GM11168 (cell line): ENCODE data around the gene AUTS2.

Experiments
- in situ Hi-C: fragments of 300-500 bp; cut with MboI; formaldehyde crosslinking; loops from one replicate; pipeline ENCODE4 v1.12.0; 2022; ENCODE audit warnings: low sequenced_read_pairs; ENCODE audit not compliant: unreplicated experiment

Gene AUTS2

DNA sequence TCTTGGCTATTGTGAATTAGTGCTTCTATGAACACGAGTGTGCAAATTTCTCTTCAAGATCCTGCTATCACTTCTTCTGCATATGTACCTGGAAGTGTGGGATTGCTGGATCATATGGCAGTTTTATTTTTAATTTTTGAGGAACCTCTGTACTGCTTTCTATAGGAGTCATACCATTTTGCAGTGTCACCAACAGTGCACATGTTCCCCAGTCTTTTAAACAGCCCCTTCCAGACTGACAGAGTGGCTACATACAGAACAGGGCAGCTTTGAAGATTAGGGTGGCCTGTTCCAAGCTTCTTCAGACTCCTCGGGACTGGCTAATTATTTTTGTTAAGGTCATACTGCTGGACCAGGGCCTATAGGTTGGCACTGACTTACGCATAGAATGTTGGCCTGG is 82.9 kb downstream of the AUTS2 start:
- in situ Hi-C loops, result no loop called here

DNA sequence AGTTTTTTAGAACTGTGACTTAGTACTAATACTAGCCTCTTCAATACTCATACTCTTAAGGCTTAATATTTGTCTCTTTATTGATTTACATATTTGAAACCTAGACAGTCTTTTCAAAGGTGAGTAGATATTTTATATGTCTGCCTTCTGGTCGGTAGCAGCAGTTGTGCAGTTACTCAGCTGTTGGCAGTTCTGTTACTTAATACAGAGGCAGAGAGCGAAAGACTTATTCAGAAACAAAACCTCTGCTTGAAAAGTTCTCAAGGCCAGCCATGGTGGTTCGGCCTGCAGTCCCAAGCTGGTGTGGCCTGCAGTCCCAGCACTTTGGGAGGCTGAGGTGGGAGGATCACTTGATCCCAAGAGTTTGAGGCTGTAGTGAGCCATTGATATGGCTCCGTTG is 84.2 kb downstream of the AUTS2 start:
- in situ Hi-C loops, result no loop called here

DNA sequence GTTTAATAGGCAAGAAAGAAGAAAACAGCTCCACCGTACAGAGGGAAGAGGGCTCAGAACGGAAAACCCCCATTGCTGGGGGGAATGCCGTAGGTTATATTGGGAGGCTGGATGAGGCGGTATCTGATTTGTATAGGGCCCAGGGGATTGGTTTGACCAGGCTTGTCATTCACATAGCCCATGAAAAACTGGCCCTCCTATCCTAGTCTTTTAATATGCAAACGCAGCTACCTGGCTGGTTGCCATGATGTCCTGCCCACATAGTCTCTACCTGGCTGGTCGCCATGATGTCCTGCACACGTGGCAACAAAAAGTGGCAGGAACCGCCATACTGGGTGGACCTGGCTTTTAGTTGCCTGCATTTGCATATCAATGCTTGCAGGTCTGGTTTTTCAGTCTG is 84.7 kb downstream of the AUTS2 start:
- in situ Hi-C loops, result no loop called here

DNA sequence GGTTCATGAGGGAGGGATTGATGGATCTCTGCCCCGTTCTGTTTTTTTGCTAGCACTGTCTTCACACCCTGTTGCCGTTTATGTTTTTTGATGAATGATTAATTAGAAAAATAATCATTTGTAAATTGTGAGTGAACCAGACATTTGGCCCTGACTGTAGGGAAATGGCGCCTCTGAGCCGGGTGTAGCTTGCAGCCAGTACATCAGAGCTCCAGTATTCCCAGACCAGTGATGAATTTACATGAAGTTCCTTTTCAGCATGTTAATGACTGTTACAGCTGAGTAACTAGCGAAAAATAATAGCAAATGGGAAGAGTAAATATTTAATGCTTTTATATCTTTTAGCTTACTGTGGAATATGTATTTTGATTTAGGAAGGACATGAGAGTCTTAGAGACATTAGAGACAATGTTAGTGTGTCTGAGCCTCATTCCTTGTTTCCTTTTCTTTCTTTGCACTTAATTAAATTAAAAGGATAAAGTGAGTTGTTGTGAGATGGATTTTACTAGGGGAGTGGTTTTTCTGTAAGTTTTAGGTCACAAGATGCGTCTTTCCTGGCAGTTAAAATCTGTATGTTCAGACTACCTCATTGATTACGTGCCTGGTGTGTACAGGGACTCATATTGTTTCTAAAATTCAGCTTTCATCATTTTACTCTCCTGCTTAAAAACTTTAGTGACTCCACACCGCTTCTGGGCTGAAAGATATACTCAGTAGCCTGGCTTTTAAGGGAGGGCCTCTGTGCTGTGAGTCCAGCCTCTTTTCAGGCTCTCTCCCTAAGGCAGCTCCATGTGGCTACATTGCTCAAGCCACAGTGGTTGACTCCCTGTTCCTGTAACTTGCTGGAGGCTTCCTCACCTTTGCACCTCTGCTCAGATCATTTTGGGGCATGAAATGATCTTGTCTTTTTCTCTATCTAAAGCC is 86.4 kb downstream of the AUTS2 start:
- in situ Hi-C loops, result no loop called here

DNA sequence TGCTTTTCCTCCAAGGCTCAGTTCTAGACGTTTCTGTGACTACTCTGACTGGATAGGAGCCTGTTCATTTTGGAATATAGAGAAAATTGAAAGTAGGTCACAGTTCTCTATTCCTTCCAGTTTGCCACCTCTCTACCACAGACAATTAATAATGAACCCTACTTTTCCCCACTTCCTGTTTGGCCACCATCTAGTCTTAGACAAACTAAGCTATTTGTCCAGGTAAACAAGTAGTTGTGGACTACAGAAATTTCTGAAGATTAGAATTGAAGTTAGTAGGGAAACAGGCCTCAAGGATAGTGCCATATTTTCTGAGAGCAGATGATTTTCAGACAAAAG is 87.0 kb downstream of the AUTS2 start:
- in situ Hi-C loops, result no loop called here

DNA sequence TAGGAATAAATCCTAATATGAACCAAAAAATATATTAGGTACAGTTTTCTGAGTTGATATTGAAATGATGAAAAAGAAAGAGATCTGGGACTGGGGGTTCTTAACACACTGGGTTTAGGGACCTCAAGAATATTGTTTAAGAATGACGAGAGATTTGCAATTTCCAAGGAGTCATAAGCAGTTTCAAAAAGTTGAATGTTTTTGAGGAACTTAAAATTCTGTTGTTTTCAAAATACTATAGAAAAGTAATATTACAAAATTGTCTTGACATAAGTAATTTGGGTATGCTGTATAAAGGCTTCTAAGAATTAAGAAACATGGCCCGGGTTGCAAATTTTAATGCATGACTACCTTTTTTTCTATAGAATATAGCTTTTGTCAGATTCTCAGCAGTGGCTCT is 88.1 kb downstream of the AUTS2 start:
- in situ Hi-C loops, result no loop called here

DNA sequence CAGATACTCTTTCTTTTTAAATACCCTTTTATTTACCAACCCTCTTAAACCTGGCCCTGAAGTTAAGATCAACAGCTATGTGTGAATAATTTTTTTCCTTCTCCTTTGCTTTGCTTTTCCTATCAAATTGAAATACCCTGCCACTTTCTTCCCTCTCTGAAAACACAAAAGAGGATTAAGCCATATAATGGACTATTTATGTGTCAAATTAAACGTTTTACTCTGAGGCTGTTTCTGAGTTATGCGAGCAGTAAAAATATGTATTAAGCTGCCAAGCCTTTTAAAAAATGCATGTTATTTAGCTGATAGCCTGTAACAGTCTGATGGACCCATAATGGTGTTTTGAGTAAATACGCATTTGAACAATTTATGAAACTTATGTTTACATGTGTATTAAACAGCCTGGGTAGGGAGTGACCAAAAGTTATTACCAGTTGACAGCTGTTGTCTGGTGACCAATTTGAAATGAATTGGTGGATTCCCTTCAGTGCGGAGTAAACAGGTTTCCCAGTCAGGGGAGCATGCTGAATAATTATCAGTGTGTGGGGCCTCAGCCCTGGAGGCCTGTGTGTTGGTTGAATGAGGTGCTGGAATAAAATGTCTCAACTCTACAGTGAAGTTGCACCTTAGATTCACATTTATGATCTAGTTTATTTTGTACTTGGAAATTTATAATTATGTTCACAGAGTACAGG is 89.6 kb downstream of the AUTS2 start:
- in situ Hi-C loops, result no loop called here

DNA sequence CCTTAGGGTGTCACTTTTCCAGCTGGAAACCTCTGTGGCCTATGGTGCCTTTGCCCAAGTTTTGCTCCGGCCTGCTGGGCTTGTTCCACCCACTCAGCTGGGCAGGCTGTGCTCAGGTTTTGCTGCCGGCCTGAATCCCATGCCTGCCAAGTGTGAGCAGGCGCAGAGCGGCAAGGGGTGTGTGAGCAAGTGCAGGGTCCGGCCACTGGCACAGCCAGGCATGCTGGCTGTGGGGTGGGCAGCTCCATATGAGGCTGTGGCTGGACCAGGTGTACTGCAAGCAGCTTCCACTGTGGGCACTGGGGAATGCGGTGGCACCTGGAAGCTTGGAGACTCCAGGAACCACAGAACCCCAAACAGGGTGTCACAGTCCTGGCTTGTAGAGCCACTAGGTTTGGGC is 92.1 kb downstream of the AUTS2 start:
- in situ Hi-C loops, result no loop called here

DNA sequence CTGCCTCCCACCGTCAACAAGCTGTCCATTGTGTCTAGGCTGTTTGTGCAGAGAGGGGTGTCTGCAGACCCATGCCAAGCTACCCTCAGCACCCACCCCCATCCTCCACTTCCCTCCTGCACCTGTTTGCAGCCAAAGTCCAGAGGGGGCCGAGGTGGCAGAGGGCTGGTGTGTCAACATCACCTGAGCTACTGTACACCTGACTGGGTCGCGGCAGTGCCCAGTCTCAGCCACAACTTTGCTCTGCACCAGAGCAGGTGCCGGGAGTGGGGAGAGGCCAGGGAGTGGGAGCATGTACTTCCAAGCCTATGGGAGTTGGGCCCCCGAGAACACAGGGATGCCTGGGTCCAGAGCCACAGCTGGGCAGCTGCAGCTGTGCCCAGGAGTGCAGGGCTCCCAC is 93.1 kb downstream of the AUTS2 start:
- in situ Hi-C loops, result no loop called here

DNA sequence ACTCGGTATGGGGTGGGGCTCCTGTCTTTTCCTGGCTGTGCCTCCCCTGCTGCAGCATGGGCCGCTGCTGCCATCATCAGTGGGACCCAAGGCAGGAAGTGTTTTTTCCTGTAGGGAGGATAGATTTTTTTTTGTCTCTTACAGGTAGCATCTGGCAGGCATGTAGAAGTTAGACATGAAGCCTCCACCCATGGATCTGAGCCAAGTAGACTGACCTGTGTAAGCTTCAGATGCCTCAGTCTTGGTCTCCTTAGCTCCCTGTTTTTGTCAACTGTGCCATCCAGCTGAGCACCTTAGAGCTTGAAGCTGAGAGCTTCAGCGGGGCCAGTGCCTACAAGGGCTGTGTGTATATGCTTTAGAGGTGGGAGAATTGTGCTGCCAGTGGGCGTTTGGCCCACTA is 93.5 kb downstream of the AUTS2 start:
- in situ Hi-C loops, result no loop called here

DNA sequence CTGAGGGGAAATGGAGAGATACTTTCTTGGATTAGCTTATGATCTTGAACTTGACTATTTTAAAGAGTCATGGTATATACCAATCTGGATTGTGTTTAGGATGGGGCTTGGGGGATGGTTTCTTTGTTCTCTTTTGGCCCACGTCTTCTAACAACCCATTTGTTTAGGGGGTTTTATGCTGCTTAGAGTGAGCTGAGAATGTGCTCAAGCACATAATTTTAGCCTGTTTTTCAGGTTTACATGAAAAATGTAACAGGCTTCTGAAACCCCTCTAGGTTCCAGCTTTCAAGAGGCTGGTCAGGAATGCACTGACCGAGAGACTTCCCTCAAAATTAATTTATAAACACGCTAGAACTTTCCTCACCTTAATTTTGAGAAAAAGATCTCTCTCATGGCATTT is 94.3 kb downstream of the AUTS2 start:
- in situ Hi-C loops, result no loop called here

DNA sequence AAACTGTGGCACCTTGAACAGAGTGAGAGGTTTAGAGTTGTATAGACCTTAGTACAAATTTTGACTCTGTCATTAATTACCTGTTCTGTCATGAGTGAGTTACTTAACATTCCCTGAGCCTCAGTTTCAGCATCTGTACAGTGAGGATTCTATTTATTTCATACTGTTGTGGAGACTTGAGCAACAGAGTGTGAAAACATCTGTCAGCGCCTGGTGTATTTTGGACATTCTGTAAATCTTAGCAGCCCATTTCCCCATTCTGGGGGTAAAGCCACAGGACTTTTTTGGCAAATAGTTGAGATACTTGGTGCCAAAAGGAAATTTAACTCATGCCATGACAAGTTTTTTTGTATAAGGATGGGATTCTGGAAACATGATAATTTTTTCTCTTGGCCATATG is 94.8 kb downstream of the AUTS2 start:
- in situ Hi-C loops, result no loop called here

DNA sequence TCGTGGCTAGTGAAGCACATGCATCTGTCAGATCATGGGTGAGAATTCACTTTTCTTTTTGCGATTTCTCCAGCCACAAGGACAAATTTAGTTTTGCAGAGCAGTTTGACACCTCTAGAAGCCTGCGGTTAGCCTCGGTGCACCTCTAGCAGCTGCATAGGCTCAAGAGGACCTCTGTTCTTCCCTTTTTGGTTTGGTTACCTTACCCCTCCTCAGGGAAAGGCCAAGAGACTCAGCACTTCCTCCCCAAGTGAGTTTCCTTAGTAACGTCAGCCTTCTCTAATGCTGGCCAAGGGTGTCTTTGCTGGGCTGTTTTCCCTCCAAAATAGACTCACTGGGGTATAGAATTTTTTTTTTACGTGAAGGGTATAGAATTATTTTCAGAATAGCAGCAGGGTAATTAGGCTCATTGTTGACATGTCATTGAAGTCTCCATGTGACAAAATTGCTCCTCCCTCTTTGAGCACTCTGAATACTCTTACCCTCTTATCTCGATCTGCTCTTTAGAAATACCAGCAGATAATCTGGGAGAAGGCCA is 97.8 kb downstream of the AUTS2 start:
- in situ Hi-C loops, result no loop called here

DNA sequence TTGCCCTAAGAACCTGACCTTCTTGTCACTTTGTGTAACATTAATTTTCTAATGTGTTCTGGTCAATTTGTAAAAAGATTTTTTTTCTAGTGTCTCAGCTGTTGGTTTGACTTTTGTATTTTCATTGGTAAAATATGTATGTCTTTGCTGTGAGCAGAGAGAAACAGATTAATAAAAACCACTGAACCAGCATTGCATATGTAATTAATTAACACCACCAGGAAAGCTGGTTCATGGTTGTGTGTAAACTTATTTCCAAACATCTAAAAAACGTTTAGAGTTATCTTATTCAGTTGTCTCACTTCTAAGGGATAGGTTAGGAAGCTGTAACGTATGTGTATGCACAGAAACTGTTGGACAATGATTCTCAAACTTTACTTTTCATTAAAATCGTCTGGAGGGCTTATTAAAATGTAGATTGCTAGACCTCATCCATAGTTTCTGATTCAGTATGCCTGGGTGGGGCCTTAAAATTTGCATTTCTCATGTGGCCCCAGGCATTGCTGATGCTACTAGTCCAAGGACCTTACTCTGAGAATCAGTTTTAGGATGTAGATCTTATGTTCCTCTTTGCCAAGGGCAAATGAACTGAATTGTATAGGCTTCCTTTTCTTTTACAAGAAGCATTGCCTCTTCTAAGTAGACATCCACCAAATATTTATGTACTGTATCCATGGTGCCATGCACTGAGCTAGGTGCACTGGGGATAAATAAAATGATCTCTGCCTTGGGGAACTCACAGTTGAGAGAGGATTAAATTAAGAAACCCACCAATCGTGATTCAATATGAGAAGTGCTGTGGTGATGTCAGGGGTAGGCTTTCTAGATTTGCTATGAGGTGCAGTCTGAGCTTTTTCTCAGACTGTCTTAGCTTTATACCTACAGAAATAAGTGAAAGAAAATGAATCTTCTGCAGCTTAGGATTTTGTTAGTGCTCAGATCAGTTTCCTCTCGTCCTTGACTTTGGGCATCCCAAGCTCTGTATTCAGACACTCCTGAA is 98.7 kb downstream of the AUTS2 start:
- in situ Hi-C loops, result no loop called here

DNA sequence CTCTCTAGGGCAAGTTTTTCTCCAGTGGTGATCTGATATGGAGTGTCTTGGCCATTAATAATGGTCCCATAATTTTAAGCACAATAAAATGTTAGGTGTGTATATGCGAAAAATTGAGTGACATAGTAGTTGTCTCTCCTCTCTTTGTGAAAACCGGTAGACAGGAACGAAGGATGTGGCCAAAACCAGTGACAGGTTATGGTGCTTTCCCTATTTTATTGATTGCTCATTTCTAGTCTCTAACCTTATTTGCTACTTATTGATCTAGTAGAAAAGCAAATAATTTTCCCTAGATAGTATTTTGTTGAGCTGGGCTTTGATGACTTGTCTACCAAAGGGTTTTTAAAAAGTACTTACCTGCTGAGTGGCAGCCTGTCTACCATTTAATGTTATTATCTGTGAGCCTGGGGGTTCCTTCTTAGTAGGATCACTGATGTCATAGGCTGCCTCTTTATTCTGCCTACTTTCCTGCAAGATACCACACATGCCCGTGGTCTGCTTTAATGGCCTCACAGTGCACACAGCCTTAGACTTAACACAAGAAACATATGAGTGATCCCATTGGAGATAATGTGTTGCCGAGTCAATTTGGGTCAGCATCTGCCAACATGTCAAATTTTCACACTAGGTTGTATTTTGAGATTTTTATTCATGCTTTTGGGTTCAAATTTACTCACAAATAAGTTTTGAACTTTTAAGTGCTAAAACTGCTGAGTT is 100.0 kb downstream of the AUTS2 start:
- in situ Hi-C loops, result no loop called here

DNA sequence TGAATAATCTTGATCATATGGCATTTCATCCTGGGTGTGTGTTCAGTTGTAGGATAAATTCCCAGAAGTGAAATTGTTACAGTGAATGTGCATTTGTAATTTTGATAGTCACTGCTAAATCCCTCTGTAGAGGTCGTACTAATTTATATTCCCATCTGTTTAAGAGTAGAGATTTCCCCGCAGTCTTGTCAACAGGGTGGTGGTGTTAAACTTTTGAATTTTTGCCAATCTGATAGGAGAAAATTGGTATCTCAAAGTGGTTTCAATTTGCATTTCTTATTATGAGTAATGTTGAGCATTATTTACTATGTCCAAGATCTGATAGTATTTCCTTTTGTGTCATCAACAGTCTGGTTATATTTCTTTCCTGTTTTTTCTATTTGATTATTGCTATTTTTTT is 101.7 kb downstream of the AUTS2 start:
- in situ Hi-C loops, result no loop called here

DNA sequence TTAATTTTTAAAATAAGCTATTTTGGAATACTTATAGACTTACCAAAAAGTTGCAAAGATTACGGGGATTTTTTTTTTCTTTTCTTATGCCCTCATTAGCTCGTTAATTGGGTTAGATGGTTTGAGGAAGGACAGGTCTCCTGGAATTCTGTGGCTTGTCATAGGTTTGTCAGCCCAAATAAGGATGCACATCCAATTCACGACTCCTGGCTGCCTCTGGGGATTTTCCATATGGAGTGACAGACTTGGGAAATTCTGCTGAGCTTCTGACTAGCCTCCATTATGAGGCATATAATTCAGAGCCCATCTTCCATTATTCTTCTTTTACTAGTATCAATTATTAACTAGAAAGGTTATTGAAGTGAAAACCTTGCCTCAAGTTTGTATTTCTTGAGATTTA is 102.1 kb downstream of the AUTS2 start:
- in situ Hi-C loops, result no loop called here

DNA sequence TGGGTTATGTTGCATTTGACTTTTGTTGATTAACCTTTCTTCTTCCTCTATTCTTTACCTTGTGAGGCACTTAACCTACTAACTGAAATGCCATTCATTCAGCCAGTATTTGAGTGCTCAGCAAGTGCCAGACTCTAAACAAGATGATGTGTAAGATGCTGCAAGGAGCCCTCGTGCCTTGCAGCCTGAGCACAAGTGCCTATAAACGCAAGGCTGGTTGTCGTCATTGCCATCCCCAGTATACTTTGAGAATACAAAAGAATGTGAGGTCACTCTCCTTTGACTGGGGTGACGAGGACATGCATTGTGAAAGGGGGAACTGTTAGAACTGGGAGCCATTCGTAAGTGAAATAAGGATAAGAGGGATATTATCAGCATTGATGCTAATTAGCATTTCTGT is 103.0 kb downstream of the AUTS2 start:
- in situ Hi-C loops, result no loop called here

DNA sequence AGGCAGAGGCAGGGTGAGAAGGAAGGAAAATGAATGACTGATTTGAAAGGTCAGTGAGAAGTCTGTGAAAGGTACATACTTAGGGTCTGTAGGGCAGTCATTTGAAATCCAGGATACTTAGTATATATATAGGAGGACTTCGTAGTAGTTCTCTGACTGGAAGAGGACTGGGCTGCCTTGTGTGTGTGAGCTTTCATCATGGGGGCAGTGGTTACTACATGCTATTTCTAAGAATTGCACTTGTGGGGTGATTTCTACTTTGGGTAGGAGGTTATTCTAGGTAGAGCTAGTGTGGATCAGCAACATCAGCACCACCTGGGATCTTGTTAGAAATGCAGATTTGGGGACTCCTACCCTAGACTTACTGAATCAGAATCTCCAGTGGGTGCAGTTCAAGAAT is 104.1 kb downstream of the AUTS2 start:
- in situ Hi-C loops, result no loop called here

DNA sequence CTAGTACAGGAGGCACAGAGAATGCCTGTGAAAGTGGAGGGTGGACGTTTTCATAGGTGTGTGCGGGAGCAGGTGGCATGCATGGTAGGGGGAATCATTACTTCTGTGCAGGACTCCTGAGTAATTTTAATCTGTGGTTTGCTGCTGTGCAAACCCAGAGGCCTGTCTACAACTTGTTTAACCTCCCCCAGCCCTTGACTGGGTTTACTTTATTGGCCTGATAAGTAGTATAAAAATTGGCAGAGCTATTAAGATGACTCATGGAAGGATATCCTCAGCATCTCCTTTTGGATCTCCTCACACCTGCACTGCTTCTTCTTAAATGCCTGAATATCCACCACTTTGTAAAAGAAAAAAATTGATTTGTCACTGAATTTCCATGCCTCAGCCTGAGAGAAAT is 104.8 kb downstream of the AUTS2 start:
- in situ Hi-C loops, result no loop called here
